HEK293T (cell line): ENCODE results near the gene CPA4.

Source experiments
- BHLHE40 ChIP-seq: fragments of 450-650 bp; IDR thresholded peaks from 2 replicates; pipeline ENCODE4 v1.6.1; 2016; ENCODE audit warnings: mild to moderate bottlenecking, moderate library complexity, borderline replicate concordance
- CTBP1 ChIP-seq: fragments of 450-650 bp; IDR thresholded peaks from 2 replicates; pipeline ENCODE4 v1.6.1; 2016; ENCODE audit warnings: borderline replicate concordance
- ELF4 ChIP-seq: fragments of 450-650 bp; IDR thresholded peaks from 2 replicates; pipeline ENCODE4 v1.6.1; 2017; ENCODE audit warnings: antibody characterized with exemption
- FOXA1 ChIP-seq: fragments of 450-650 bp; IDR thresholded peaks from 2 replicates; pipeline ENCODE4 v1.6.1; 2016; ENCODE audit warnings: mild to moderate bottlenecking
- FOXK2 ChIP-seq: fragments of 450-650 bp; IDR thresholded peaks from 2 replicates; pipeline ENCODE4 v1.6.1; 2016; ENCODE audit warnings: mild to moderate bottlenecking
- FOXM1 ChIP-seq: fragments of 450-650 bp; IDR thresholded peaks from 2 replicates; pipeline ENCODE4 v1.6.1; 2017; ENCODE audit warnings: mild to moderate bottlenecking, borderline replicate concordance
- L3MBTL2 ChIP-seq: fragments of 450-650 bp; conservative IDR thresholded peaks from 2 replicates; pipeline ENCODE4 v1.6.1; 2016; ENCODE audit warnings: mild to moderate bottlenecking
- NFRKB ChIP-seq: fragments of 450-650 bp; IDR thresholded peaks from 2 replicates; pipeline ENCODE4 v1.6.1; 2016; ENCODE audit warnings: mild to moderate bottlenecking, moderate library complexity
- SP1 ChIP-seq: fragments of 450-650 bp; IDR thresholded peaks from 2 replicates; pipeline ENCODE4 v1.6.1; 2017
- TARDBP ChIP-seq: fragments of 450-650 bp; IDR thresholded peaks from 2 replicates; pipeline ENCODE4 v1.6.1; 2016
- ZNF384 ChIP-seq: fragments of 450-650 bp; IDR thresholded peaks from 2 replicates; pipeline ENCODE4 v1.6.1; 2016
- TF ChIP-seq, protein P1 (sequence below): fragments of 450-650 bp; IDR thresholded peaks from 2 replicates; pipeline ENCODE4 v1.6.1; 2016

GRCh38 chr7:130372402-130373165 lies 79.6 kb downstream of the CPA4 start:
- TF ChIP-seq L3MBTL2 (peak; percentile 24), FOXA1 (no peak), SP1 (no peak), BHLHE40 (no peak), ZNF384 (no peak), FOXK2 (no peak), CTBP1 (no peak), TARDBP (no peak), NFRKB (no peak), FOXM1 (no peak), ELF4 (no peak)
- TF ChIP-seq, protein P1, sequence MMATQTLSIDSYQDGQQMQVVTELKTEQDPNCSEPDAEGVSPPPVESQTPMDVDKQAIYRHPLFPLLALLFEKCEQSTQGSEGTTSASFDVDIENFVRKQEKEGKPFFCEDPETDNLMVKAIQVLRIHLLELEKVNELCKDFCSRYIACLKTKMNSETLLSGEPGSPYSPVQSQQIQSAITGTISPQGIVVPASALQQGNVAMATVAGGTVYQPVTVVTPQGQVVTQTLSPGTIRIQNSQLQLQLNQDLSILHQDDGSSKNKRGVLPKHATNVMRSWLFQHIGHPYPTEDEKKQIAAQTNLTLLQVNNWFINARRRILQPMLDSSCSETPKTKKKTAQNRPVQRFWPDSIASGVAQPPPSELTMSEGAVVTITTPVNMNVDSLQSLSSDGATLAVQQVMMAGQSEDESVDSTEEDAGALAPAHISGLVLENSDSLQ = no peak
